GM19395 (cell line): ENCODE data around the gene INHA.

Source experiments
- ATAC-seq: cut with Tn5 transposase; IDR thresholded peaks from one replicate; pipeline ENCODE4 v1.9.1; 2021; ENCODE audit warnings: mild to moderate bottlenecking, moderate library complexity; ENCODE audit not compliant: unreplicated experiment

INHA gene

DNA sequence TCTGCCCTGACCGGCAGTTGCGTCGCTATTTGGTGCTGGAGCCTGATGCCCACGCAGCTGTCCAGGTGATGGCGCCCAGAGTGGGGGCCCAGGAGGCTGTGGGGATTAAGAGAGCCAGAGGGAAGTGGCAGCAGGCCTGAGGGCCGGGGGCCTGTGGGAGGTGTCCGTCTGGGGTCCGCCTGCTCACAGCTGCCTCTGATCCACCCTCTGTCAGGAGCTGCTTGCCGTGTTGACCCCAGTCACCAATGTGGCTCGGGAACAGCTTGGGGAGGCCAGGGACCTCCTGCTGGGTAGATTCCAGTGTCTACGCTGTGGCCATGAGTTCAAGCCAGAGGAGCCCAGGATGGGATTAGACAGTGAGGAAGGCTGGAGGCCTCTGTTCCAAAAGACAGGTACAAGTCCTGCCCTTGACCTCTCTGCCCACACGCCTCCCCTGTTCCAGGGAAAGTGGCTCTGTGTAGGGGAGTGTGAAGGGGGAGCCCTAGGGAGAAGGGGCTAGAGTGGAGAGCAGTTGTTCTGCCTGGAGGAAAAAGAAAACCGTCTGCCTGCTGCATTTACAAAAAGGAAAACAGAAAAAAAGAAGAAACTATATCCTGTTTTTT is 37.1 kb downstream of the INHA start:
- ATAC-seq: no peak

DNA sequence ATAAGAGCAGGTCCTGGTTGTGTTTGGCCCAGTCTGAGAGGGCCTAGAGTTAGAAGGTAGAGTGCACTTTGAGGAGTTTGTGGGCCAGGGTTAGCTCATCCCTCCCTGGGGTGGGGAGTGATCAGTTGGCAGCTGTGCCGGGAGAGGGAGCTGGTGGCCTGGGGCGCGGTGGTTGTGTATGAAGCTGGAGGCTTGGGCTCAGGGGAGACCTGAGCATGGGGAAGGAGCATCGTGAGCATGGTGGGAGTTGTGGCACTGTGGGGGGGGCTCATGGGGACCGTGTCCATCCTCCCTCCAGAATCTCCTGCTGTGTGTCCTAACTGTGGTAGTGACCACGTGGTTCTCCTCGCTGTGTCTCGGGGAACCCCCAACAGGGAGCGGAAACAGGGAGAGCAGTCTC is 39.2 kb downstream of the INHA start:
- no peak for ATAC-seq

DNA sequence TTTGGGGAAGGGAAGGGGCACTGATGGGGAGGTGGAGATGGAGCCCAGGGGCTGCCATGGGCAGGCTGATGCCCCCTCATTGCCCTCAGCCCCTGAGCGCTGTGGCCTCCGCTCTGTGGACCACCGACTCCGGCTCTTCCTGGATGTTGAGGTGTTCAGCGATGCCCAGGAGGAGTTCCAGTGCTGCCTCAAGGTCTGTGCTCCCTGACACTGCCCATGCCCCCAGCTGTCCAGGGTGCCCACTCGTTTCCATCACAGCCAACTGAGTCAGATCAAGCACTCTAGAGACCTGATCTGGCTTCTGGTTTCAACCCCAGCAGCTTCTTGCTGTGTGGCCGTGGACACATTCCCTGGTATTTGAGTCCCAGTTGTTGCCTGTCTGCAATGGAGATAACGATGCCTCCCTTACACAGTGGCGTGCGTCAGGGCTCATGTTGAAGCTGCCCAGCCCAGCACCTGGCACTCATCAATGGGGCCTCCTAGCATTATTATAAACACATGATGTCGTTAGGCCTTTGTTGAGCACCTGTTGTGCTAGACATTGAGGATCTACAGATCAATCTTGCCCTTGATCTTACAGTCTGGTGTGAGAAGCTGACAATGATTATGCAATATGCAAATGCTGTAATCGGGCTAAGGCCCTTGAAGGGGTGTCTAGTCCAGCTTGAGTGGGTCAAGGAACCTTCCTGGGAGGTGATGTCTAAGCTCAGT is 39.9 kb downstream of the INHA start:
- no peak for ATAC-seq

DNA sequence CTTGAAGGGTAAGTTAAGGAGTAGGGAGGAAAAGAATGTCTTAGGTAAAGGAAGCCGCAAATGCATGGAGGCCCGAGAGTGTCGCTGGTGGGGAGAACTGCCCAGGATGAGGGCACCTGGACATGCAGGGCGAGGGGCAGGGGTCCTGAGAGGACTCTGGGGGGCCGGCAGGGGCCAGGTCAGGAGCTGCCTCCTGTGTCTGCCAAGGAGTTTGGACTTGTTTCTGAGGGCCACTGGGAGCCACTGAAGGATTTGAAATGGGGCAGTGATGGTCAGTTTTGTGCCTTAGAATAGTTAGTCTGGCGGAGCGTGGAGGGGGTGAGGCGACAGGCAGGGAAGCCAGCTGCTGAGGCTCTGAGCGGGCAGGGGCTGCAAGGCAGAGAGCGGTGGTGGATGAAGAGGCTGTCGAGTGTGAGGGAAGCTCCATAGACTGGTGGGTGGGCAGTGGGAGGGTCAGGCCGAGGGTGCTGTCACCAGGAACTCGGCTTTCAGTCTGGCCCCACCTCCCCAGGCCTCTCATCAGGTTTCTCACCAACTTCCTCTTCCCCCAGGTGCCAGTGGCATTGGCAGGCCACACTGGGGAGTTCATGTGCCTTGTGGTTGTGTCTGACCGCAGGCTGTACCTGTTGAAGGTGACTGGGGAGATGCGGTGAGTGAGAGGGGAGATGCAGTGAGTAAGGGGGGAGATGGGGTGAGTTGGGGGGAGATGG is 40.6 kb downstream of the INHA start:
- ATAC-seq: no peak

DNA sequence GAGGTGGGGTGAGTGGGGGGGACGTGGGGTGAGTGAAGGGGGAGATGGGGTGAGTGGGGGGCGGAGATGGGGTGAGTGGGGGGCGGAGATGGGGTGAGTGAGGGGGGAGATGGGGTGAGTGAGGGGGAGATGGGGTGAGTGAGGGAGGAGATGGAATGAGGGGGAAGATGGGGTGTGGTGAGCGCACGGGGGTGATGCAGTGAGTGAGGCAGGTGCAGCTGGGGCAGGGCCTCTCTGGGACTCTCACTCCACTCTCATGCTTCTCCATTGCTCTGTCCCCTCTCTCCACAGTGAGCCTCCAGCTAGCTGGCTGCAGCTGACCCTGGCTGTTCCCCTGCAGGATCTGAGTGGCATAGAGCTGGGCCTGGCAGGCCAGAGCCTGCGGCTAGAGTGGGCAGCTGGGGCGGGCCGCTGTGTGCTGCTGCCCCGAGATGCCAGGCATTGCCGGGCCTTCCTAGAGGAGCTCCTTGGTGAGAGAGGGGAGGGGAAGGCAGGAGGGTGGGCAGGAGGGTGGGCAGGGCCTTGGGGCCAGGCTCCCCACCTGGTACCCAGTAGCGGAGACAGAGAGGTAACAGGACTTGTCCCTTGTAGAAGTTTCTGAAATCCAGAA is 41.5 kb downstream of the INHA start:
- no peak for ATAC-seq

DNA sequence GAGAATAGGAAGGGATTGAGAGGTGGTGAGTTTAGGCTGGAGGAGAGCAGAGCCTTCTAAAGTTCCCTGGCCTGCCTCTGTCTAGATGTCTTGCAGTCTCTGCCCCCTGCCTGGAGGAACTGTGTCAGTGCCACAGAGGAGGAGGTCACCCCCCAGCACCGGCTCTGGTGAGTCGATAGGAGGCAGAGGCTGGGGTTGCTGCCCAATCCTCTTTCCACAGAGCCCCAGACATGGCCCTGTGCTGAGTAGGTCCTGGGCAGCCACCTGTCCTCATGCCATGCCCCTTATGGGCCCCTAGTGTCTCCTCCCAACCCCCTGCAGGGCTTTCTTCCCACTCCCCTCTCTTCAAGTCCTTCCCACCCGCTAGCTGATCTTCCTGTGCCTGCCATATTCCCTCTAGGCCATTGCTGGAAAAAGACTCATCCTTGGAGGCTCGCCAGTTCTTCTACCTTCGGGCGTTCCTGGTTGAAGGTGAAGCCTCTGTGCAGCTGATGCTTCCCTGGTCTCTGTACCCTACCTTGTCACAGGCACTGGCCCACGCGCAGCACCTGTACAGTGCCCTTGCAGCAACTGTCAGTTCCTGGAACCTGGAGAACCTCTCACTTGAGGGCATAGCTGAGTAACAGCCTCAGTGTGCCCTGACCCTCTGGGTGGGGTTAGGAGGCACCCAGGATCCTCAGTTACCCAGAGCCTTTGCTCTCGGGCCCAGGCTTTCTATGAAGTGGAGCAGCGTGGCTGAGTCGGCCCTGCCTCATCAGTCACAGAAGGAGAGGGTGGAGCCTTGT is 42.2 kb downstream of the INHA start:
- ATAC-seq: no peak

DNA sequence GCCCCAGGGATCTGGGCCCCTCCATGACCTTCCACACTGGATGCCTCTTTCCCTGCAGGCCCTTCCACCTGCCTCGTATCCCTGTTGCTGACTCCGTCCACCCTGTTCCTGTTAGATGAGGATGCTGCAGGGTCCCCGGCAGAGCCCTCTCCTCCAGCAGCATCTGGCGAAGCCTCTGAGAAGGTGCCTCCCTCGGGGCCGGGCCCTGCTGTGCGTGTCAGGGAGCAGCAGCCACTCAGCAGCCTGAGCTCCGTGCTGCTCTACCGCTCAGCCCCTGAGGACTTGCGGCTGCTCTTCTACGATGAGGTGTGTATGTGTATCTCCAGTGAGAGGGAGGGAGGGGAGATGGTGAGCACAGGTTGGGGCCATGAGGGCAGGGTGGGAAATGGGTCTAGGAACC is 42.9 kb downstream of the INHA start:
- ATAC-seq: no peak

DNA sequence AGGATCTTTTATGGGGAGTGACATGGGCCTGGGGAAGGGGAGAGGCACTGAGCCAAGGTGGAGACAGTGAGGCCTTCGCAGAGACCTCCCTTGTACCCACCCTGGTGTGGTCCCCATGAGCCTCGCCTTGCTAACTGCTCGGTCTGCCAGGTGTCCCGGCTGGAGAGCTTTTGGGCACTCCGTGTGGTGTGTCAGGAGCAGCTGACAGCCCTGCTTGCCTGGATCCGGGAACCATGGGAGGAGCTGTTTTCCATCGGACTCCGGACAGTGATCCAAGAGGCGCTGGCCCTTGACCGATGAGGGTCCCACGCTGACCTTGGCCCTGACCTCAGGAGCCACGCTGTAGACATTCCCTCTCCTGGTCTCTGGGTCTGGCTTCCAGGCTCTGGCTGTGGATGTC is 43.8 kb downstream of the INHA start:
- ATAC-seq: no peak

DNA sequence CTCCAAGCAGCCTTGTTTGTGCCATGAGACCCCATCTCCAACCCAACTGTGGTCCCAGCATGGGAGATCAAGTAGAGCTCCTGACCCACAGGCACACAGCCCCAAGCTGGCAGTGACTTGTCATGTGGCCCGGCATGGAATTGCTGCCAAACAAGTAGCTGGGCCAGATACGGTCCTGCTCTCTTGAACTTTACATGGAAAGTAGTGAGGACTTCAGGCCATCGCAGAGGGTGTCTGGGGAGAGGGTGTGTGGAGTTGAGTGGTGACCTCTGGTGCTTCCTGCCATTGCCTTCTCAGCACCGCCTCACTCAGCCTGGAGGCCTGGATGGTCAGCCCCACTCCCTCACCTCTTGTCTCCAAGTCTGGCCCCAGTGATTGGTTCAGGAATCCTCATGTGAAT is 44.4 kb downstream of the INHA start:
- ATAC-seq: no peak

DNA sequence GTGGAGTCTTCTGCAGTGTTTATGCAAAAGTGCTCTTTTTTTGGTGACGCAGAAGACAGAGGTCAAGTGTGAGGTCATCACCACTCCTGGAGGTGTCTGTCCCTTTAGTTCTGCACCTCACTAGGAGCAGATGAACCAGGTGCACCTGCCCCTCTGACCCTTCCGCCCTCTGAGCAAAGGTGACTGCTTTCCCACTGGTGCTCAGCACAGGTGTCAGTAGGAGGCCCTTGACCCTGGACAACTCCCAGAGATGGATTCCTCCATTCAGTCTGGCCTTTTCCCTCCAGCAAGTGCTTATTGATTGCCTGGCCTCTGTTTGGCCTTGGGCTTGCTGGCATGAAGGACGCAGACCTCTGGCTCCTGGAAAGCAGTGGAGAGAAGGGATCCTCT is 46.6 kb downstream of the INHA start:
- no peak for ATAC-seq

DNA sequence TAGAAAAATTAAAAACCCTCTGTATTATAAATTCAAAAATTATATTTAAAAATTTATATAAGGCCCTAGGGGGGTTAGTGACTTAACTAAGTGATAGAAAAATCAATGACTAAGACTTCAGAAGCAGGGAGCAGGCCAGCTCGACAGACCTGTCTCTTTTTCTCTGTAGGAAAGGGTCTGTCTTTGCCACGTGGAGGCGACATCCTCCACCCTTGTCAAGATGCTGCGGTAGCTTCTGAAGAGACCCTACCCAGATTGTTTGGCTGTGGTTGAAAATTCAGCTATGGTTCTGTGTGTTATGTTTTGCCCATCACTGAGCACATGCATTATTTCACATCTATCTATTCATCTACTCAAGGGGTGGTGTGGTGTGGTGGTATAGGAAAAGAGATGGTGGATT is 47.1 kb downstream of the INHA start:
- ATAC-seq: no peak

DNA sequence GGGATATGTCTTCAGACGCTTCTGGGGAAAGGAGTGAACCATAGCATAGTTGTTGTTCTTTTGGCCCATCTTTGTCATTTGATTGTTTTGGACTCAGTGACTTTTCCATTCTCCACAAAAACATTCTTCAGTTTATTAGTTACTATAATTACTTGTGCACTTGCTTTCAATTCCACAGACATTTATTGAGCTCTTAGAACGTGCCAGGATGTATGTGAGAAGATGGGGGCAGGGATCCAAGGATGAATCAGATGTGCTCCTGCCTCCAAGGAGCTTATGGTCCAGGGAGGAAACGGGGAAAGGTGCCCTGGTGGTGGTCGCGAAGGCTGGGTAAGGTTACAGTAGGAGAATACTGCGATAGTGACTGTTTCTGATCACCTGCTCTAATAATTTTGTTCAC is 48.4 kb downstream of the INHA start:
- no peak for ATAC-seq

DNA sequence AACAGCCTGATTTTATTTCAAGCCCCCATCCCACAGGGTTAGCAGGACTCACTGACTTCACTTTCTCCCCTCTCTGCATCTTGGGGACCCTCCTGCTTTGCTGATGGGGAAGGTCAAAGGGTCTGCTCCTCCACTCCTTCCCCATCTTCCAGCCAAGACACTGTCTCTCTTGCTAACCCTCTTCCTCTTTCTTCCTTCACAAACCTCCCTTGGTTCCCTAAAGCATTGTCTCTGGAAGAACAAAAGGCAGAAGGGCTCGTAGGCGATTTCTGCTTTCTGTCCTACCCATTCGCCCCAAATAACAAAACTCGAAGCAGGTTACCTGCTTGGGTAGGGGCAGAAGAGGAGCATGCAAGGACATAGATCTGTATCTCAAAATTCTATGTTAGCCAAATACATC is 49.8 kb downstream of the INHA start:
- no peak for ATAC-seq

DNA sequence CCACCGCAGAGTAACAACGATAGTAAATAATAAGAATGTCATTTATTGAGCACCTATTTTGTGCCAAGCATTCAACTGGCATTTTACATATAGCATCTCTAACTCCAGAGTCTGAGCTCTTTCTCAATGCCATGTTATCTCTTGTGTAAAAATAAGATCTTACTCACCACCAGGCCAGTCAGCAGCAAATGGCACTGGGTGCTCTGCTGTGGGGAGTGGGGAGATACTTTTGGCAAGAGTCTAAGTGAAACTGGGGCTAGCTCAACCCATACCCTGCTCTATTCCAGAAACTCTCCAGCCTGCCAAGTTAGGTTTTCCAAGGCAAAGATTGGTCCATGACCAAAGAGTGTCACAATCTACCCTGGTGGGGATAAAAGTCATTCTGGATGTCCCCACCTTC is 50.4 kb downstream of the INHA start:
- no peak for ATAC-seq

DNA sequence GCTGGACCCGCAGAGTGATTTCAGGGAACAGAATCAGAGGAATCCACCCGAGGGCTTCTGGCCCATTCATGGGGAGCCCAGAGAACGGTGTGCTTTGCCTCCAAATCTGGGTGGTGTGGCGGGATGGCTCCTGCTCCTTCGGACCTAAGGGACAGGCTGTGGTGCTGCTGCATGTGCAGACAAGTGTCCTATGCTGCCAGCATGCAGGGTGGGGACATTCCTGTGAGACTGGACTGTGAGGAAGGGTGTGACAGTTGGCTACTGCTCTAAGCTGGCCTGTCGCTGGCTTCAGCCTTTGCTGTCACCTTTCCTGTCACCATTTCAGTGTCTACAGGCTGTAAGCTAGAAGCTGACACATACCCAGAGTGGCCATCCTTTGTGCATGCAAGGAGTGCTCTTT is 52.5 kb downstream of the INHA start:
- no peak for ATAC-seq

DNA sequence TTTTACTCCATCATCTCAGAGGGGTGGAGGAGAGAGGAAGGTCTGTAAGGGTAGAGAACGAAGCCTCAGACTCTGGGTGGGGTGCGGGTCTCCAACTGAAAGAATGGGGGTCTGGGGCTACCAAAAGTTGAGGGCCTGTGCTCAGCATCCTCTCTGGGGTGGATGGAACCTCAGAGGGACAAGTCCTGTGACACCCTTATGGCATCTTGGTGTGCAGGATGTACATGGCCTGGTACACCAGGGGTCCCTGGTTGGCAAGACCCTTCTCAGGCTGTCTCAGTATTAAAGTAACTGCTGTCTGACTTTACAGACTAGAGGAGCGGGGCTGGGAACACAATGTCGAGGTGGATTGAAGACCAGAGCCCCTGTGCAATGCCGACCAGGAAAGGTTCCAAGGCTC is 53.1 kb downstream of the INHA start:
- ATAC-seq: no peak
